Cardiac muscle cell (in vitro differentiated cells and primary cell): ENCODE data around the gene AFF1. TPM values are rescaled to one million over a fixed set of nuclear protein-coding genes. Genes with fewer than 3 reads are reported as not detected.

ENCODE experiments used
- DNase-seq, 2 donors: peaks; one replicate each; pipeline versions ENCODE4 v3.0.0 to v3.0.0-alpha.2; 2010 to 2017; ENCODE audit warnings: low read depth in 1 of 2, low spot score in 1 of 2
- H3K27ac ChIP-seq: fragments of 200-600 bp; sonication (generic); 2 replicates; pipeline ENCODE4 v1.5.1; 2016
- H3K27me3 ChIP-seq: fragments of 200-600 bp; sonication (generic); 2 replicates; pipeline ENCODE4 v1.6.0; 2016; ENCODE audit warnings: control low read depth
- H3K36me3 ChIP-seq: fragments of 200-600 bp; sonication (generic); 2 replicates; pipeline ENCODE4 v1.5.1; 2016; ENCODE audit warnings: control low read depth
- H3K4me1 ChIP-seq: fragments of 200-600 bp; sonication (generic); 2 replicates; pipeline ENCODE4 v1.8.1; 2017; ENCODE audit warnings: low read depth, mild to moderate bottlenecking, mixed run types
- H3K4me3 ChIP-seq: fragments of 200-600 bp; sonication (generic); 2 replicates; pipeline ENCODE4 v1.5.1; 2016; ENCODE audit warnings: mild to moderate bottlenecking
- H3K9me3 ChIP-seq: fragments of 200-600 bp; sonication (generic); 2 replicates; pipeline ENCODE4 v1.5.1; 2017; ENCODE audit warnings: low read depth, mild to moderate bottlenecking, control low read depth
- CTCF ChIP-seq: IDR thresholded peaks from 2 replicates; pipeline ENCODE4 v1.5.1; 2012; ENCODE audit warnings: low read depth, mild to moderate bottlenecking, low read length
- polyA plus RNA-seq: library from polyadenylated mRNA; unstranded; fragments of >200 nt; fragmentation: Nextera tagmentation; extraction: Ambion mirVana; gene quantifications from 2 replicates; pipeline ENCODE4 v1.2.1, GENCODE V29; 2016
- total RNA-seq: library from RNA; depleted of rRNA; stranded (reverse); fragments of >200 nt; gene quantifications from 2 replicates; pipeline ENCODE4 v1.2.3, GENCODE V29; 2016

AFF1 gene
- total and polyA plus RNA-seq, 2 experiments from 2014 or later: 26.3 to 45.0 TPM

GRCh38 chr4:87051121-87051713 is 116.4 kb downstream of the AFF1 start:
- peaks cover 3% of the 10 kb centered on the region for H3K36me3 ChIP-seq

DNA sequence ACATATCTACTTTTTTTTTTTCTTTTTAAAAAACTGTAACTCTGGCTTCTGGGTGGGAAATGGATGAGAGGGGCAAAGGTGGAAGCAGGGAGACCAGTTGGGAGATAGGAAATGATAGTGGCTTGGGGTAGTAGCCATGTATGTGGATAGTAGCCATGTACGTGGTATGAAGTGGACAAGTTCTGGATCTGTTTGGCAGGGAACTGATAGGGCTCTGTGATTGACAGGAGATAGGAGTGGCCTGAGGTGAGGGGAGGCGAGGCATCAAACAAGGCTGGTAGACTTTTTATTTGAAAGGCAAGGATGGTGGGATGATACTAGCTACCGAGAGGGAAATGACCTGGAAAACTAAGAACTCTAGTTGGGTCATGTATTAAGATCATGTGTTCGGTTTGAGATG is 117.8 kb downstream of the AFF1 start:
- Histone ChIP-seq H3K4me3 (no peak overlapping the region), H3K27ac (peak overlapping the region; percentile 81), H3K4me1 (peaks cover 50% of the 10 kb centered on the region), H3K27me3 (no peaks in the 10 kb centered on the region), H3K9me3 (no peaks in the 10 kb centered on the region), H3K36me3 (peaks cover 1% of the 10 kb centered on the region)
- TF ChIP-seq CTCF: no peak
- DNase-seq: no peak

More at GRCh38 chr4:87051121-87051713, 116.4 kb downstream of the AFF1 start:
- Histone ChIP-seq H3K27me3 (no peaks in the 10 kb centered on the region), H3K4me3 (no peak overlapping the region), H3K27ac (no peak overlapping the region), H3K4me1 (peaks cover 50% of the 10 kb centered on the region), H3K9me3 (no peaks in the 10 kb centered on the region)
- DNase-seq: peak in 1 of 2 donors; percentile 63
- no peak for TF ChIP-seq CTCF

GRCh38 chr4:87053176-87053658 is 118.4 kb downstream of the AFF1 start:
- DNase-seq: no peak
- no peak for TF ChIP-seq CTCF
- peaks cover 47% of the 10 kb centered on the region for H3K4me1 ChIP-seq
- no peak overlapping the region for H3K4me3 ChIP-seq
- no peaks in the 10 kb centered on the region for H3K27me3 ChIP-seq
- peak overlapping the region; percentile 81 for H3K27ac ChIP-seq
- H3K36me3 ChIP-seq: no peaks in the 10 kb centered on the region
- H3K9me3 ChIP-seq: no peaks in the 10 kb centered on the region

DNA sequence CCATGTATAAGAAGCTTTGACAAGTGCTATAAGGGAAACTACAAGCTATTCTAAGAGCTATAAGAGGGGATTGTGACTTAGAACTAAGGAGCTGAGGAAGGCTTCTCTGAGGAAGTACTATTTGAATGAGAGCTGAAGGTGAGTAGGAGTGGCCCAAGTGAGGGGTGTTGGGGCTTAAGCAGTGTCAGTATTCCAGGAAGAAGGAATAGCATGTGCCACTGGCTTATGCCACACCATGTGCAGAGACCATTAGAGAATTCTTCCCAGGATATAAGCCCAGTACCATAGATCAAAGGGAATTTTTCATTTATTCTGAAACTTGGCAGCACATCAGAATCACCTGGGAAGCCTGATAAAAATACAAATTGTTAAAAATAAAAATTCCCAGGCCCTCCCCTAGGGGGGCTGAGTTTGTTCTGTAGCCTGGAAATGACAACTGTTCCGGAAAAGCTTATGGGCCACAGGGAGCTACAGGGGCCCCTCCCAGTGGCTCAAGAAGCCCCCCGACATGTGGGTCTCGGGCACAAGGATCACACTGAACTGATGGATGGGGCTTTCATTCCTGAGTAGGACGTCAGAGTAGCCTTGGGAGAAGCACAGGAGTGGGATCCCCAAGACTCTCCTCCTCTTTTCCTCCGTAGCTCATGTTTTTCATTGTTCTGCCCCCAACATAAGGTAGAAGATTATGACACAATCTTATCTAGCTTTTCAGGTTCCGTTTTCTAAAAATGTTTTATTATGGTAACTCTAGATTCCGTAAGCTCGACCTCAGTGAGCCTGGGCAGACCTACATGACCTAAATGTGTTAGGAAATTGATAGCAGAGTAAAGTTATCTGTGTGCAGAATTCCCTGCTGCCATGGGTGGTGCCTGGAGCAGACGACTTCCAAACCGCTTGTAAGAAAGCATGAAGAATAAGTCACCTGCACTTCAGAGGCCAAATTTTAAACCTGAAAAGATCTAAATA is 119.3 kb downstream of the AFF1 start:
- Histone ChIP-seq H3K9me3 (no peaks in the 10 kb centered on the region), H3K27ac (peak overlapping the region; percentile 81), H3K27me3 (no peaks in the 10 kb centered on the region), H3K4me3 (no peak overlapping the region), H3K36me3 (no peaks in the 10 kb centered on the region), H3K4me1 (peaks cover 46% of the 10 kb centered on the region)
- no peak for DNase-seq
- TF ChIP-seq CTCF: no peak

GRCh38 chr4:87054900-87055299 is 120.1 kb downstream of the AFF1 start:
- no peaks in the 10 kb centered on the region for H3K36me3 ChIP-seq

More at GRCh38 chr4:87054900-87055299, 120.1 kb downstream of the AFF1 start:
- Histone ChIP-seq H3K4me3 (no peak overlapping the region), H3K4me1 (peaks cover 40% of the 10 kb centered on the region), H3K27me3 (no peaks in the 10 kb centered on the region), H3K27ac (peak overlapping the region; percentile 81), H3K9me3 (no peaks in the 10 kb centered on the region)
- no peak for DNase-seq
- no peak for TF ChIP-seq CTCF
